WTC11 (cell line): ENCODE results near the gene MRPL51. TPM values are rescaled to one million over a fixed set of nuclear protein-coding genes. Genes with fewer than 3 reads are reported as not detected.

ENCODE experiments used
- CBFB ChIP-seq: sonication (generic); formaldehyde crosslinking; IDR thresholded peaks from 2 replicates; pipeline ENCODE4 v1.8.1; 2022; ENCODE audit warnings: mild to moderate bottlenecking, low read depth, missing genetic modification reagents
- ETV6 ChIP-seq: sonication (generic); formaldehyde crosslinking; IDR thresholded peaks from 2 replicates; pipeline ENCODE4 v1.8.1; 2022; ENCODE audit warnings: mild to moderate bottlenecking, missing genetic modification reagents
- FOXK1 ChIP-seq: sonication (generic); formaldehyde crosslinking; IDR thresholded peaks from 2 replicates; pipeline ENCODE4 v1.8.0; 2022; ENCODE audit warnings: mild to moderate bottlenecking, moderate library complexity, missing genetic modification reagents
- GRHL2 ChIP-seq: fragments of 250-450 bp; sonication (Bioruptor Pico); IDR thresholded peaks from 2 replicates; pipeline ENCODE4 v1.8.0; 2022; ENCODE audit warnings: mild to moderate bottlenecking, moderate library complexity; ENCODE audit not compliant: insufficient replicate concordance, severe bottlenecking
- JAZF1 ChIP-seq: fragments of 250-450 bp; sonication (Bioruptor Pico); IDR thresholded peaks from 2 replicates; pipeline ENCODE4 v1.9.0; 2021; ENCODE audit warnings: moderate library complexity, mild to moderate bottlenecking, inconsistent platforms
- MYBL2 ChIP-seq: sonication (generic); formaldehyde crosslinking; IDR thresholded peaks from 2 replicates; pipeline ENCODE4 v1.8.1; 2023; ENCODE audit warnings: mild to moderate bottlenecking, moderate library complexity, missing genetic modification reagents
- NR2C2 ChIP-seq: sonication (generic); formaldehyde crosslinking; IDR thresholded peaks from 2 replicates; pipeline ENCODE4 v1.8.0; 2022; ENCODE audit warnings: mild to moderate bottlenecking, missing genetic modification reagents
- OVOL2 ChIP-seq: fragments of 250-450 bp; sonication (Bioruptor Pico); IDR thresholded peaks from 2 replicates; pipeline ENCODE4 v1.9.0; 2021; ENCODE audit warnings: mild to moderate bottlenecking, borderline replicate concordance
- PRDM15 ChIP-seq: sonication (generic); formaldehyde crosslinking; IDR thresholded peaks from 2 replicates; pipeline ENCODE4 v1.8.0; 2022; ENCODE audit warnings: missing genetic modification reagents
- RELA ChIP-seq: sonication (generic); formaldehyde crosslinking; IDR thresholded peaks from 2 replicates; pipeline ENCODE4 v1.8.1; 2022; ENCODE audit warnings: missing genetic modification reagents, mild to moderate bottlenecking, borderline replicate concordance
- SMAD4 ChIP-seq: sonication (generic); formaldehyde crosslinking; IDR thresholded peaks from 2 replicates; pipeline ENCODE4 v1.8.0; 2022; ENCODE audit warnings: mild to moderate bottlenecking, missing genetic modification reagents
- TCF7 ChIP-seq: sonication (generic); formaldehyde crosslinking; IDR thresholded peaks from 2 replicates; pipeline ENCODE4 v1.8.0; 2022; ENCODE audit warnings: mild to moderate bottlenecking, low read depth, missing genetic modification reagents, moderate library complexity
- ZNF219 ChIP-seq: sonication (generic); formaldehyde crosslinking; IDR thresholded peaks from 2 replicates; pipeline ENCODE4 v1.8.0; 2023; ENCODE audit warnings: missing genetic modification reagents, mild to moderate bottlenecking, borderline replicate concordance
- ZNF396 ChIP-seq: fragments of 250-450 bp; sonication (Bioruptor Pico); IDR thresholded peaks from 2 replicates; pipeline ENCODE4 v1.8.0; 2021; ENCODE audit warnings: mild to moderate bottlenecking, moderate library complexity, borderline replicate concordance
- ZNF425 ChIP-seq: fragments of 250-450 bp; sonication (Bioruptor Pico); conservative IDR thresholded peaks from 2 replicates; pipeline ENCODE4 v1.9.0; 2021; ENCODE audit warnings: mild to moderate bottlenecking
- ZNF532 ChIP-seq: fragments of 250-450 bp; sonication (Bioruptor Pico); IDR thresholded peaks from 2 replicates; pipeline ENCODE4 v1.9.0; 2021; ENCODE audit warnings: mild to moderate bottlenecking, borderline replicate concordance
- total RNA-seq: library from RNA; stranded (reverse); gene quantifications from 3 replicates; pipeline ENCODE4 v1.2.3, GENCODE V29; 2021
- TF ChIP-seq, protein P1 (sequence below): sonication (generic); formaldehyde crosslinking; IDR thresholded peaks from 2 replicates; pipeline ENCODE4 v1.8.0; 2023; ENCODE audit warnings: missing genetic modification reagents, mild to moderate bottlenecking, borderline replicate concordance
- TF ChIP-seq, protein P2 (sequence below): sonication (generic); formaldehyde crosslinking; IDR thresholded peaks from 2 replicates; pipeline ENCODE4 v1.8.1; 2022; ENCODE audit warnings: low read depth, mild to moderate bottlenecking, moderate library complexity, missing genetic modification reagents, borderline replicate concordance
- TF ChIP-seq, protein P3 (sequence below): sonication (generic); formaldehyde crosslinking; IDR thresholded peaks from 2 replicates; pipeline ENCODE4 v1.8.1; 2023; ENCODE audit warnings: mild to moderate bottlenecking, missing genetic modification reagents, moderate library complexity

MRPL51 gene
- total RNA-seq, 1 experiment from 2014 or later, result 290 TPM

DNA sequence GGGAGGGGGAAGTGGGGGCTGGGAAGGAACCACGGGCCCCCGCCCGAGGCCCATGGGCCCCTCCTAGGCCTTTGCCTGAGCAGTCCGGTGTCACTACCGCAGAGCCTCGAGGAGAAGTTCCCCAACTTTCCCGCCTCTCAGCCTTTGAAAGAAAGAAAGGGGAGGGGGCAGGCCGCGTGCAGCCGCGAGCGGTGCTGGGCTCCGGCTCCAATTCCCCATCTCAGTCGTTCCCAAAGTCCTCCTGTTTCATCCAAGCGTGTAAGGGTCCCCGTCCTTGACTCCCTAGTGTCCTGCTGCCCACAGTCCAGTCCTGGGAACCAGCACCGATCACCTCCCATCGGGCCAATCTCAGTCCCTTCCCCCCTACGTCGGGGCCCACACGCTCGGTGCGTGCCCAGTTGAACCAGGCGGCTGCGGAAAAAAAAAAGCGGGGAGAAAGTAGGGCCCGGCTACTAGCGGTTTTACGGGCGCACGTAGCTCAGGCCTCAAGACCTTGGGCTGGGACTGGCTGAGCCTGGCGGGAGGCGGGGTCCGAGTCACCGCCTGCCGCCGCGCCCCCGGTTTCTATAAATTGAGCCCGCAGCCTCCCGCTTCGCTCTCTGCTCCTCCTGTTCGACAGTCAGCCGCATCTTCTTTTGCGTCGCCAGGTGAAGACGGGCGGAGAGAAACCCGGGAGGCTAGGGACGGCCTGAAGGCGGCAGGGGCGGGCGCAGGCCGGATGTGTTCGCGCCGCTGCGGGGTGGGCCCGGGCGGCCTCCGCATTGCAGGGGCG is 41.0 kb upstream of the MRPL51 start, which contains the start of gene GAPDH (continued):
- TF ChIP-seq PRDM15 (CRISPR knock-in tag) (no peak), TCF7 (no peak), FOXK1 (peak; percentile 58; the same call in 1 of the 2 replicates), OVOL2 (CRISPR knock-in tag) (no peak), ZNF219 (CRISPR knock-in tag) (no peak), RELA (CRISPR knock-in tag) (0 out of 2 replicates have a peak, but pooled peaks have one; percentile 51), NR2C2 (CRISPR knock-in tag) (no peak; the same call in 1 of the 2 replicates), GRHL2 (CRISPR knock-in tag) (no peak), ZNF532 (CRISPR knock-in tag) (no peak), ZNF425 (CRISPR knock-in tag) (no peak), MYBL2 (CRISPR knock-in tag) (peak; percentile 50; the same call in 1 of the 2 replicates), JAZF1 (CRISPR knock-in tag) (no peak), ZNF396 (CRISPR knock-in tag) (no peak), SMAD4 (CRISPR knock-in tag) (no peak), CBFB (CRISPR knock-in tag) (no peak; the same call in 1 of the 2 replicates), ETV6 (CRISPR knock-in tag) (peak; percentile 73)
- TF ChIP-seq, protein P1, sequence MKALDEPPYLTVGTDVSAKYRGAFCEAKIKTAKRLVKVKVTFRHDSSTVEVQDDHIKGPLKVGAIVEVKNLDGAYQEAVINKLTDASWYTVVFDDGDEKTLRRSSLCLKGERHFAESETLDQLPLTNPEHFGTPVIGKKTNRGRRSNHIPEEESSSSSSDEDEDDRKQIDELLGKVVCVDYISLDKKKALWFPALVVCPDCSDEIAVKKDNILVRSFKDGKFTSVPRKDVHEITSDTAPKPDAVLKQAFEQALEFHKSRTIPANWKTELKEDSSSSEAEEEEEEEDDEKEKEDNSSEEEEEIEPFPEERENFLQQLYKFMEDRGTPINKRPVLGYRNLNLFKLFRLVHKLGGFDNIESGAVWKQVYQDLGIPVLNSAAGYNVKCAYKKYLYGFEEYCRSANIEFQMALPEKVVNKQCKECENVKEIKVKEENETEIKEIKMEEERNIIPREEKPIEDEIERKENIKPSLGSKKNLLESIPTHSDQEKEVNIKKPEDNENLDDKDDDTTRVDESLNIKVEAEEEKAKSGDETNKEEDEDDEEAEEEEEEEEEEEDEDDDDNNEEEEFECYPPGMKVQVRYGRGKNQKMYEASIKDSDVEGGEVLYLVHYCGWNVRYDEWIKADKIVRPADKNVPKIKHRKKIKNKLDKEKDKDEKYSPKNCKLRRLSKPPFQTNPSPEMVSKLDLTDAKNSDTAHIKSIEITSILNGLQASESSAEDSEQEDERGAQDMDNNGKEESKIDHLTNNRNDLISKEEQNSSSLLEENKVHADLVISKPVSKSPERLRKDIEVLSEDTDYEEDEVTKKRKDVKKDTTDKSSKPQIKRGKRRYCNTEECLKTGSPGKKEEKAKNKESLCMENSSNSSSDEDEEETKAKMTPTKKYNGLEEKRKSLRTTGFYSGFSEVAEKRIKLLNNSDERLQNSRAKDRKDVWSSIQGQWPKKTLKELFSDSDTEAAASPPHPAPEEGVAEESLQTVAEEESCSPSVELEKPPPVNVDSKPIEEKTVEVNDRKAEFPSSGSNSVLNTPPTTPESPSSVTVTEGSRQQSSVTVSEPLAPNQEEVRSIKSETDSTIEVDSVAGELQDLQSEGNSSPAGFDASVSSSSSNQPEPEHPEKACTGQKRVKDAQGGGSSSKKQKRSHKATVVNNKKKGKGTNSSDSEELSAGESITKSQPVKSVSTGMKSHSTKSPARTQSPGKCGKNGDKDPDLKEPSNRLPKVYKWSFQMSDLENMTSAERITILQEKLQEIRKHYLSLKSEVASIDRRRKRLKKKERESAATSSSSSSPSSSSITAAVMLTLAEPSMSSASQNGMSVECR (CRISPR knock-in tag), result 0 out of 2 replicates have a peak, but pooled peaks have one; percentile 3
- TF ChIP-seq, protein P2, sequence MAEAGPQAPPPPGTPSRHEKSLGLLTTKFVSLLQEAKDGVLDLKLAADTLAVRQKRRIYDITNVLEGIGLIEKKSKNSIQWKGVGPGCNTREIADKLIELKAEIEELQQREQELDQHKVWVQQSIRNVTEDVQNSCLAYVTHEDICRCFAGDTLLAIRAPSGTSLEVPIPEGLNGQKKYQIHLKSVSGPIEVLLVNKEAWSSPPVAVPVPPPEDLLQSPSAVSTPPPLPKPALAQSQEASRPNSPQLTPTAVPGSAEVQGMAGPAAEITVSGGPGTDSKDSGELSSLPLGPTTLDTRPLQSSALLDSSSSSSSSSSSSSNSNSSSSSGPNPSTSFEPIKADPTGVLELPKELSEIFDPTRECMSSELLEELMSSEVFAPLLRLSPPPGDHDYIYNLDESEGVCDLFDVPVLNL (CRISPR knock-in tag), result no peak
- TF ChIP-seq, protein P3, sequence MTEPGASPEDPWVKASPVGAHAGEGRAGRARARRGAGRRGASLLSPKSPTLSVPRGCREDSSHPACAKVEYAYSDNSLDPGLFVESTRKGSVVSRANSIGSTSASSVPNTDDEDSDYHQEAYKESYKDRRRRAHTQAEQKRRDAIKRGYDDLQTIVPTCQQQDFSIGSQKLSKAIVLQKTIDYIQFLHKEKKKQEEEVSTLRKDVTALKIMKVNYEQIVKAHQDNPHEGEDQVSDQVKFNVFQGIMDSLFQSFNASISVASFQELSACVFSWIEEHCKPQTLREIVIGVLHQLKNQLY (CRISPR knock-in tag), result no peak
